ENCODE measurements around the gene CCDC83. TPM values are rescaled to one million over a fixed set of nuclear protein-coding genes. Genes with fewer than 3 reads are reported as not detected.

CCDC83 gene
- total RNA-seq, 4 donors from 2014 or later = 0.21 TPM; not detected in 3

DNA sequence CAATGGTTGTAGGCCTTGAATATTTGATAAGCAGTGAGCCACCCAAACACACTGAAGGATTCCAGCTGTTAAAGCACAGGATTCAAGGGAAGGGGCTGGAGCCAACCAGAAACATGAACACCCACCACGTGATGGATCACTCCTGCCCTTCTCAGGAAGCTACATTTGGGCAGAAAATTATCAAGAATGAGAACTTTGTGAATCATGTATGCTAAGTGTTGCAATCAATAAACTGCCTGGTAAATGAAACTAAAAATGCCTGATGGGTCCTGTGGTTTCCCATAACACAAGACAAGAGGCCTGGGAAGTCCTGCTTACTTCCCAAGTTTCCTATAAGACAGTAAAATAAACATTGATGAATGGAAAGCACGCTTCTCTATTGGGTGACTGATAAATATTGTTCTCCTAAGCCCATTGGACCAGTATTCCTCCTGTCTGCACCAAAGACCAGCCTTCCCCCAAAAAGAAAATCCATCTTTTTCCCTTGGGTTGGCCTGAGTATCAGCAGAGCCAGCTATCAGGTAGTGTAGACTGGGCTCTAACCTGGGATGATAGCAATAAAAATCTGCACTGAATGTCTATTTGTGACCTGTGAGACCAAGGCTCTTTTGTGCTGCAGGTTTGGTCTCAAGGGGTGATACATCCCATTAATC lies 98.4 kb downstream of the CCDC83 start:
- H3K9me3 ChIP-seq = no peaks in the 10 kb centered on the region
- no peaks in the 10 kb centered on the region for H3K27me3 ChIP-seq
- no peak overlapping the region for H3K4me3 ChIP-seq
- TF ChIP-seq, protein P1, sequence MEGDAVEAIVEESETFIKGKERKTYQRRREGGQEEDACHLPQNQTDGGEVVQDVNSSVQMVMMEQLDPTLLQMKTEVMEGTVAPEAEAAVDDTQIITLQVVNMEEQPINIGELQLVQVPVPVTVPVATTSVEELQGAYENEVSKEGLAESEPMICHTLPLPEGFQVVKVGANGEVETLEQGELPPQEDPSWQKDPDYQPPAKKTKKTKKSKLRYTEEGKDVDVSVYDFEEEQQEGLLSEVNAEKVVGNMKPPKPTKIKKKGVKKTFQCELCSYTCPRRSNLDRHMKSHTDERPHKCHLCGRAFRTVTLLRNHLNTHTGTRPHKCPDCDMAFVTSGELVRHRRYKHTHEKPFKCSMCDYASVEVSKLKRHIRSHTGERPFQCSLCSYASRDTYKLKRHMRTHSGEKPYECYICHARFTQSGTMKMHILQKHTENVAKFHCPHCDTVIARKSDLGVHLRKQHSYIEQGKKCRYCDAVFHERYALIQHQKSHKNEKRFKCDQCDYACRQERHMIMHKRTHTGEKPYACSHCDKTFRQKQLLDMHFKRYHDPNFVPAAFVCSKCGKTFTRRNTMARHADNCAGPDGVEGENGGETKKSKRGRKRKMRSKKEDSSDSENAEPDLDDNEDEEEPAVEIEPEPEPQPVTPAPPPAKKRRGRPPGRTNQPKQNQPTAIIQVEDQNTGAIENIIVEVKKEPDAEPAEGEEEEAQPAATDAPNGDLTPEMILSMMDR (IDR thresholded peaks at IDR 0.05) = no peak
- no peak for TF ChIP-seq POLR2A (IDR thresholded peaks at IDR 0.05)
- no peak for DNase-seq
- intact Hi-C loops (cut with DNase I; ENCODE audit: low total_unique reads) = no loop called here
- no peak overlapping the region for H3K27ac ChIP-seq
- H3K4me1 ChIP-seq = peaks cover 0 to 7% of the 10 kb centered on the region in 2 donors
- no peaks in the 10 kb centered on the region for H3K36me3 ChIP-seq

DNA sequence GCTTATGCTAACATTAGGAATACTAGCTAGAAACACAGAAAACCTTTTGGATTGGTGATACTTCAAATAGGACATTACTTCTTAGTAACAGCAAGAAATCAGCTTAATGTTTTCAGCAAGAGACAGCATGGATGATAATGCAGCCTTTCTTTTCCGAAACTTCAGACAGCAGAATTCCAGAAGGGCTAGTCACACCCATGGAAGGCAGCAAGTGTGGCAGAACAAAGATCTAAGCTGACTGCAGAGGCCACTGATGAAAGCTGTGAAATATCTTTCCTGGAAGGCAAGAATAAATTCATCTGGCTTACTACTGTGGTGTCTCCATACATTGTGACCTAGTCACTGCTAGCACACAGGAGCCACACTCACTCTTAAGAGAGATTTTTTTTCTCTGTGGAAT lies 100.3 kb downstream of the CCDC83 start:
- H3K27me3 ChIP-seq = no peaks in the 10 kb centered on the region
- H3K4me3 ChIP-seq = no peak overlapping the region
- DNase-seq = no peak
- intact Hi-C loops (cut with DNase I; ENCODE audit: low total_unique reads) = no loop called here
- H3K27ac ChIP-seq = peak overlapping the region; percentile 55 to 59
- peaks cover 0 to 7% of the 10 kb centered on the region in 2 donors for H3K4me1 ChIP-seq
- no peaks in the 10 kb centered on the region for H3K36me3 ChIP-seq
- H3K9me3 ChIP-seq = no peaks in the 10 kb centered on the region
- TF ChIP-seq POLR2A (IDR thresholded peaks at IDR 0.05) = no peak
- TF ChIP-seq, protein P1 (IDR thresholded peaks at IDR 0.05) = no peak

DNA sequence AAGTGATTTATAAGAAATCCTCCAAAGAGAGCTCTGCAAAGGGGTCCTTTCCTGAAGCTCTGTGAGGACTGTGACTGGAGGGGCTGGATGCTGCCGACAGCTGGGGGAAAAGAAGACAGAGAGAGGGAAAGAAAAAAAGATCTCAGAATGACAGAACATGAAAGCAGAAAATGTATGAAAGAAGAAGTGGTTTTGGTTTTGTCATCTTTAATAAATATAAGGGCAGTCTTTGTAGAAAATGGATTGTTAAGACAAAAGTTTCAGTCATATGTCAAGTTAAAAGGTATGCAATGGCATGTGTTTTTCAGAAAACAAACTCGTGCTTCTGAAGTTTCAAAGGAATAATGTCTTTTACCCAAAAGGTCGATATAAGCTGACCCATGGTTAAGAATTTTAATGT lies 105.5 kb downstream of the CCDC83 start:
- Histone ChIP-seq H3K36me3 (no peaks in the 10 kb centered on the region), H3K4me3 (no peak overlapping the region), H3K27me3 (no peaks in the 10 kb centered on the region), H3K9me3 (no peaks in the 10 kb centered on the region), H3K27ac (no peak overlapping the region), H3K4me1 (peaks cover 0 to 5% of the 10 kb centered on the region in 2 donors)
- TF ChIP-seq POLR2A (IDR thresholded peaks at IDR 0.05) = no peak
- TF ChIP-seq, protein P1 (IDR thresholded peaks at IDR 0.05) = no peak
- intact Hi-C loops (cut with DNase I; ENCODE audit: low total_unique reads) = no loop called here
- DNase-seq = no peak

DNA sequence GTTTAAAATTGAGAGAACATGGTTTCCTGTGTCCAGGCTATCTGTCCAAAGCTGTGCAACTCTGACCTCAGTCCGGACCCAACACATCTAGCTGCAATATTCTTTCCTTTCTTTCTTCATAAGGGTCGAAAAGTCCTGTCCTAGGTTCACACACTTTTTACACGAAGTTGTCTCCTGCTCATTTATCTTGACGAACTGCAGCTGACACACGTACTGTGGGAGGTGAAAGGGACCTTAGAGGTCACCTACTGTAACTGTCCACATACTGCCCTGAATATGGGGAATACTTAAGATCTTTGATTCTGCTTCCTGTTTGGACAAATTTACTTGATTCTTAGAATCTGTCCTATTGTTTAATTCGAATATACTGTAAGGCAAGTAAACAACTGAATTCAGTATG lies 105.9 kb downstream of the CCDC83 start:
- Histone ChIP-seq H3K27me3 (no peaks in the 10 kb centered on the region), H3K4me1 (peaks cover 0 to 5% of the 10 kb centered on the region in 2 donors), H3K9me3 (no peaks in the 10 kb centered on the region), H3K27ac (no peak overlapping the region), H3K36me3 (no peaks in the 10 kb centered on the region), H3K4me3 (no peak overlapping the region)
- DNase-seq = no peak
- TF ChIP-seq, protein P1 (IDR thresholded peaks at IDR 0.05) = no peak
- no peak for TF ChIP-seq POLR2A (IDR thresholded peaks at IDR 0.05)
- intact Hi-C loops (cut with DNase I; ENCODE audit: low total_unique reads) = no loop called here

DNA sequence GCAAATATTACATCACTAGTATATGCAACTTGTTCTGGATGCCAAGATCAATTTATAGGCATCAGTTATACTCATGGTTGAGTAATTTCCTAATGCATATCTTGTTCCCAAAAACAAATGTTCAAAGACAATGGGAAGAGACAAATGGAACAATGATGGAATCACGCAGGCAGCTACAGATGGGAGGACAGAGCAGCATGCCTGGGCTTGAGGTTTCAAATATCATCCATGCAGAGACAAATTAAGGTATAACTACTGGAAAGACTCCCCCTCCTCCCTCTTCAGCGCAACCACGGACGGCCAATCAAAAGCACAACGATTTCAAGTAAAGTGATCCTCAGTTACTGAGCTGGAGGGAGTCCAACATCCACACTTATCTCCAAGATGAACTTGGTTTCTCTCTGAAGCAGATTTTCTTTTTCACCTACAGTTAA lies 106.8 kb downstream of the CCDC83 start:
- Histone ChIP-seq H3K27me3 (no peaks in the 10 kb centered on the region), H3K4me1 (peaks cover 0 to 5% of the 10 kb centered on the region in 2 donors), H3K4me3 (no peak overlapping the region), H3K27ac (no peak overlapping the region), H3K36me3 (no peaks in the 10 kb centered on the region), H3K9me3 (no peaks in the 10 kb centered on the region)
- intact Hi-C loops (cut with DNase I; ENCODE audit: low total_unique reads) = no loop called here
- TF ChIP-seq, protein P1 (IDR thresholded peaks at IDR 0.05) = no peak
- no peak for TF ChIP-seq POLR2A (IDR thresholded peaks at IDR 0.05)
- no peak for DNase-seq

Measured in uterus (tissue), 4 donors.